IPS-18a (cell line): ENCODE data around the gene FXYD2.

Experiments used
- H3K27ac ChIP-seq: one replicate; pipeline ENCODE4 v1.5.1; 2013; ENCODE audit warnings: low read length
- H3K27me3 ChIP-seq: one replicate; pipeline ENCODE4 v1.6.1; 2013; ENCODE audit warnings: mild to moderate bottlenecking, low read length; ENCODE audit not compliant: control insufficient read depth, insufficient read depth
- H3K36me3 ChIP-seq: one replicate; pipeline ENCODE4 v1.6.1; 2013; ENCODE audit warnings: low read depth, low read length; ENCODE audit not compliant: control insufficient read depth
- H3K4me1 ChIP-seq: one replicate; pipeline ENCODE4 v1.6.1; 2013; ENCODE audit warnings: low read depth, low read length; ENCODE audit not compliant: control insufficient read depth
- H3K4me3 ChIP-seq: one replicate; pipeline ENCODE4 v1.5.1; 2013; ENCODE audit warnings: low read length
- H3K9ac ChIP-seq: one replicate; pipeline ENCODE4 v1.6.1; 2013; ENCODE audit warnings: mild to moderate bottlenecking, low read length, moderate library complexity
- H3K9me3 ChIP-seq: one replicate; pipeline ENCODE4 v1.6.1; 2013; ENCODE audit warnings: low read depth, low read length; ENCODE audit not compliant: control insufficient read depth

Gene FXYD2

GRCh38 chr11:117824571-117825537 is at the start of gene FXYD2:
Gene FXYD2, minus strand, starts transcription at chr11:117824744. Its CDS starts 66 bp downstream, at chr11:117824678.
- Histone ChIP-seq H3K27ac (no peak within 1 kb of the TSS), H3K9ac (no peak within 1 kb of the TSS), H3K4me3 (no peak within 1 kb of the TSS), H3K36me3 (no peaks in the 10 kb centered on the region), H3K4me1 (peaks cover 18% of the 10 kb centered on the region), H3K27me3 (no peaks in the 10 kb centered on the region), H3K9me3 (no peaks in the 10 kb centered on the region)

- no peak overlapping the region for H3K9ac ChIP-seq
- no peaks in the 10 kb centered on the region for H3K36me3 ChIP-seq
- no peaks in the 10 kb centered on the region for H3K9me3 ChIP-seq
- H3K4me3 ChIP-seq, result no peak overlapping the region
- no peak overlapping the region for H3K27ac ChIP-seq
- H3K4me1 ChIP-seq, result peaks cover 27% of the 10 kb centered on the region
- peaks cover 32% of the 10 kb centered on the region for H3K27me3 ChIP-seq
Observed at GRCh38 chr11:117873828-117874125, 49.2 kb upstream of the FXYD2 start.

- Histone ChIP-seq H3K4me1 (peaks cover 28% of the 10 kb centered on the region), H3K9me3 (no peaks in the 10 kb centered on the region), H3K36me3 (no peaks in the 10 kb centered on the region), H3K27me3 (peaks cover 26% of the 10 kb centered on the region), H3K27ac (no peak overlapping the region), H3K9ac (no peak overlapping the region), H3K4me3 (no peak overlapping the region)
Observed at GRCh38 chr11:117872975-117873827, 48.7 kb upstream of the FXYD2 start.

GRCh38 chr11:117872420-117872961 is 47.9 kb upstream of the FXYD2 start:
- H3K27ac ChIP-seq, result no peak overlapping the region
- no peak overlapping the region for H3K4me3 ChIP-seq
- no peaks in the 10 kb centered on the region for H3K9me3 ChIP-seq
- H3K36me3 ChIP-seq, result no peaks in the 10 kb centered on the region
- peaks cover 26% of the 10 kb centered on the region for H3K4me1 ChIP-seq
- peaks cover 19% of the 10 kb centered on the region for H3K27me3 ChIP-seq
- no peak overlapping the region for H3K9ac ChIP-seq

GRCh38 chr11:117871784-117872183 is 47.2 kb upstream of the FXYD2 start:
- Histone ChIP-seq H3K4me1 (peaks cover 20% of the 10 kb centered on the region), H3K27me3 (peaks cover 13% of the 10 kb centered on the region), H3K4me3 (no peak overlapping the region), H3K9me3 (no peaks in the 10 kb centered on the region), H3K36me3 (no peaks in the 10 kb centered on the region), H3K27ac (no peak overlapping the region), H3K9ac (no peak overlapping the region)

GRCh38 chr11:117871160-117871559 is 46.6 kb upstream of the FXYD2 start:
- peaks cover 11% of the 10 kb centered on the region for H3K27me3 ChIP-seq

GRCh38 chr11:117870103-117870952 is 45.8 kb upstream of the FXYD2 start:
- H3K4me1 ChIP-seq, result peaks cover 20% of the 10 kb centered on the region
- no peaks in the 10 kb centered on the region for H3K36me3 ChIP-seq
- no peak overlapping the region for H3K9ac ChIP-seq
- H3K27ac ChIP-seq, result no peak overlapping the region
- H3K4me3 ChIP-seq, result no peak overlapping the region
- no peaks in the 10 kb centered on the region for H3K9me3 ChIP-seq
- H3K27me3 ChIP-seq, result peaks cover 3% of the 10 kb centered on the region

More at GRCh38 chr11:117871160-117871559, 46.6 kb upstream of the FXYD2 start:
- H3K27ac ChIP-seq, result no peak overlapping the region
- H3K9ac ChIP-seq, result no peak overlapping the region
- no peak overlapping the region for H3K4me3 ChIP-seq
- no peaks in the 10 kb centered on the region for H3K9me3 ChIP-seq
- H3K36me3 ChIP-seq, result no peaks in the 10 kb centered on the region
- H3K4me1 ChIP-seq, result peaks cover 20% of the 10 kb centered on the region

GRCh38 chr11:117869604-117870003 is 45.1 kb upstream of the FXYD2 start:
- Histone ChIP-seq H3K9me3 (no peaks in the 10 kb centered on the region), H3K9ac (no peak overlapping the region), H3K27ac (no peak overlapping the region), H3K4me3 (no peak overlapping the region), H3K27me3 (no peaks in the 10 kb centered on the region), H3K4me1 (peaks cover 14% of the 10 kb centered on the region), H3K36me3 (no peaks in the 10 kb centered on the region)

- Histone ChIP-seq H3K36me3 (no peaks in the 10 kb centered on the region), H3K4me3 (no peak overlapping the region), H3K9me3 (no peaks in the 10 kb centered on the region), H3K4me1 (peaks cover 14% of the 10 kb centered on the region), H3K27me3 (no peaks in the 10 kb centered on the region), H3K9ac (no peak overlapping the region), H3K27ac (no peak overlapping the region)
Observed at GRCh38 chr11:117868815-117869561, 44.4 kb upstream of the FXYD2 start.

- Histone ChIP-seq H3K27me3 (no peaks in the 10 kb centered on the region), H3K4me3 (no peak overlapping the region), H3K9me3 (no peaks in the 10 kb centered on the region), H3K4me1 (peaks cover 14% of the 10 kb centered on the region), H3K27ac (no peak overlapping the region), H3K9ac (no peak overlapping the region), H3K36me3 (no peaks in the 10 kb centered on the region)
Observed at GRCh38 chr11:117868088-117868487, 43.5 kb upstream of the FXYD2 start.
